Stimulated activated CD4-positive, alpha-beta T cell treated with anti-CD3 and anti-CD28 coated beads, Interleukin-12 subunit alpha, Interleukin-12 subunit beta, amount 100 ng/mL, for 4 hours (primary cell): ENCODE measurements around the gene NFKBIA.
"Not testable (repeated sequence)": the region's sequence is repeated elsewhere in the genome, so short reads cannot be mapped to it uniquely, and the experiment has no call there.

Source experiments
- DNase-seq: peaks from one replicate; pipeline ENCODE4 v3.0.0-alpha.2; 2020

NFKBIA gene

GRCh38 chr14:35407306-35407630 lies 2.7 kb upstream of the NFKBIA start:
- no peak for DNase-seq

GRCh38 chr14:35406506-35407305 lies 2.2 kb upstream of the NFKBIA start:
- DNase-seq: no peak

- no peak for DNase-seq
These were observed 1.5 kb upstream of the NFKBIA start for GRCh38 chr14:35406090-35406489.

- no peak for DNase-seq
These were observed 901 bp upstream of the NFKBIA start for GRCh38 chr14:35405304-35405996.

- peak; percentile 96 for DNase-seq
These were observed 723 bp downstream of the NFKBIA start for GRCh38 chr14:35403603-35404448.

- DNase-seq: peak; percentile 53
These were observed 1.4 kb downstream of the NFKBIA start for GRCh38 chr14:35403114-35403602.

- DNase-seq: peak; percentile 33
These were observed 2.0 kb downstream of the NFKBIA start for GRCh38 chr14:35402323-35403113.

GRCh38 chr14:35401422-35402265 lies 2.9 kb downstream of the NFKBIA start:
- DNase-seq: no peak

GRCh38 chr14:35400648-35401421 lies 3.7 kb downstream of the NFKBIA start:
- peak; percentile 54 for DNase-seq

GRCh38 chr14:35399083-35399937 lies 5.2 kb downstream of the NFKBIA start:
- no peak for DNase-seq

GRCh38 chr14:35398071-35398584 lies 6.4 kb downstream of the NFKBIA start:
- DNase-seq: no peak

GRCh38 chr14:35396610-35397009 lies 7.9 kb downstream of the NFKBIA start:
- not testable (repeated sequence) for DNase-seq

- DNase-seq: no peak
These were observed 9.3 kb downstream of the NFKBIA start for GRCh38 chr14:35395283-35395682.

- DNase-seq: no peak
These were observed 10.1 kb downstream of the NFKBIA start for GRCh38 chr14:35394326-35395013.

GRCh38 chr14:35393826-35394225 lies 10.7 kb downstream of the NFKBIA start:
- no peak for DNase-seq

GRCh38 chr14:35392103-35392502 lies 12.4 kb downstream of the NFKBIA start:
- no peak for DNase-seq

- no peak for DNase-seq
These were observed 13.2 kb downstream of the NFKBIA start for GRCh38 chr14:35391388-35391710.

GRCh38 chr14:35390577-35391387 lies 13.8 kb downstream of the NFKBIA start:
- DNase-seq: no peak
